Stimulated activated CD4-positive, alpha-beta T cell treated with anti-CD3 and anti-CD28 coated beads, Interleukin-2, amount 100 ng/mL, for 24 hours (primary cell): ENCODE measurements around the gene BPIFB3.

Experiments
- DNase-seq, 2 donors: peaks; one replicate each; pipeline ENCODE4 v3.0.0-alpha.2; 2020

Gene BPIFB3, protein sequence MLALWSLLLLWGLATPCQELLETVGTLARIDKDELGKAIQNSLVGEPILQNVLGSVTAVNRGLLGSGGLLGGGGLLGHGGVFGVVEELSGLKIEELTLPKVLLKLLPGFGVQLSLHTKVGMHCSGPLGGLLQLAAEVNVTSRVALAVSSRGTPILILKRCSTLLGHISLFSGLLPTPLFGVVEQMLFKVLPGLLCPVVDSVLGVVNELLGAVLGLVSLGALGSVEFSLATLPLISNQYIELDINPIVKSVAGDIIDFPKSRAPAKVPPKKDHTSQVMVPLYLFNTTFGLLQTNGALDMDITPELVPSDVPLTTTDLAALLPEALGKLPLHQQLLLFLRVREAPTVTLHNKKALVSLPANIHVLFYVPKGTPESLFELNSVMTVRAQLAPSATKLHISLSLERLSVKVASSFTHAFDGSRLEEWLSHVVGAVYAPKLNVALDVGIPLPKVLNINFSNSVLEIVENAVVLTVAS

DNA sequence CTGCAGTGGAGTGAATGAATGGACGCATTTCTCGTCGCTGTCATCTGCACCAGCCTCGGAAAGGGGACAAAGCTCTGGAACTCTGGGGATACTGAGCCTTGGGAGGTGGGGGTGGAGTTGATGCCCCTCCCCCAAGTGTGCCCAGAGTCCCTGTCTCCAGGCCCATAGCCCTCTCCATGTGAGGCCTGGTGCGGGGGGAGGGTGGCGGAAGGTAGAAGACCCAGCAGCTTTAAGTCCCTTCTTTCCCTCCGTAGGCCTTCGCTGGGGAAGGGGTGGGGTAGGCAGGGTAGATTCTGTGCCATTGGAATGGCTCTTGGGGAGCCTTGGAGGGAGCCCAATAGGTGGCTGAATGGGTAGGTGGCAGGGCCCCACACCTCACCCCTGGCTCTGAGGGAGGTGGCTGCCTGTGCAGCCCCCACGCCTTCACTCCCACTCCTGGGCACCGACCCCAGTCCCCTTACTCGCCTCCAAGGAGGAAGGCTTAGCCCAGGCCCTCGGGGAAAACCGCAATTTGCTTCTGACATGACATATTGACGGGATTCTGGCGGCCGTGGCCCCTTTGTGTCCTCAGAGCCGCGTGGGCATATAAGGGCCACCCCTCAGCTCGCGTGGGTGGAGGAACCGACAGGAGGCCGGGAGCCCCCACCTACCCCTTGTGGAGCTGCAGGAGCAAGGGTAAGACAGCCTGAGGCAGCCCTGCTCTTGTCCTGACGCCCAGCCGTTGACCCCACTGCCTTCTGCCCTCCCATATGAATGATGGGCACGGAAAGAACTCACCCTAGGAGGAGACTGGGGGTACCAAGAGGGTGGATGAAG lies at the start of gene BPIFB3:
BPIFB3 (plus strand) TSS at position 613 of the 816 bp plus-strand sequence. CDS start 1,533 bp downstream, outside the sequence.
- no peak for DNase-seq

DNA sequence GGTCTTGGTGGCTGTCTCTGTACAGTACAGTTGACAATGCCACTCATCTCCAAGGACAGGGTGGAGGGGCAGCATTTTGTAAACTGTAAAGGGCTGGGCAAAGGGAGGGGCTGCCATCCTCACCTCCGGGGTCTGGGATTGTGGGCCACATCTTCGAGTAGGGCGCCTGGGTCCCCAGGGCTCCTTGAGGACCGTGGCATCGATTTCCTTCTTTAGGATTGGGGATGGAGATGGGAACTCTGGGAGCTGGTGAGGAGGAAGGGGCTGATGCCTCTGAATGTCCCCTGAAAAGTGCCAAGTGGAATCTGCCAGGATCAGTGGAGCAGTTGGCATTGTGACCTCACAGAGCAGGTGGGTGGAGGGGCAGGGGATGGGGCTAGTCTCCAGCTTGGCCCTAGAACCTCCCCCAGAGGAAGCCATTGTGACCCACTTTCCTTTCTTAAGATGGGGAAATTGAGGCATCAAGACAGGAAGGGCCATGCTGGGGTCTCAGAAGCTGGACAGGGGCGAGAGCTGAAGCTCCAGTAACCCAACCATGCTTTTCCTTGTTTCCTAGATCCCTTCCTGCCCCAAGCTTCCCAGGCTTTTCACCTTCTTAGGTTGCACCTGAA lies 49.5 kb upstream of the BPIFB3 start, which contains the start of gene SUN5:
SUN5 (minus strand) TSS at position 293 of the 611 bp plus-strand sequence; CDS start at position 200, 93 bp downstream.
- DNase-seq = no peak

DNA sequence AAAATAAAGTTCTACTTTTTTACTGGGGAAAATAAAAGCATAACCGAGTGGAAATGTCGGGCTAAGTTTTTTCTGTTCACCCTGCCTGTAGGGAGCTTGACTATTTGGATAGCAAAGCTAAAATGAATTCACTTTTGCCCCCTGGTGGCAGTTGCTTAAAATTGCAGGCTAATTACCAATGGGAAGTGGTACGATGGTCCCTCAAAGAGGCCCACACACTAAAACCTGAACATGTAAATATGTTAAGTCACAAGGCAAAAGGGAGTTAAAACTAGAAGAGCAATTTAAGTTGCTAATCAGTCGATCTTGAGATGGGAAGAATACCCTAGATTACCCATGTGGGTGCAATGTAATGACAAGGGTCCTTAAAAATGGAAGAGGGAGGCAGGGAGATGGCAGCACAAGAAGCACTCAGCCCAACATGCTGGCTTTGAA lies 48.6 kb upstream of the BPIFB3 start:
- peak; percentile 18 to 28 for DNase-seq

DNA sequence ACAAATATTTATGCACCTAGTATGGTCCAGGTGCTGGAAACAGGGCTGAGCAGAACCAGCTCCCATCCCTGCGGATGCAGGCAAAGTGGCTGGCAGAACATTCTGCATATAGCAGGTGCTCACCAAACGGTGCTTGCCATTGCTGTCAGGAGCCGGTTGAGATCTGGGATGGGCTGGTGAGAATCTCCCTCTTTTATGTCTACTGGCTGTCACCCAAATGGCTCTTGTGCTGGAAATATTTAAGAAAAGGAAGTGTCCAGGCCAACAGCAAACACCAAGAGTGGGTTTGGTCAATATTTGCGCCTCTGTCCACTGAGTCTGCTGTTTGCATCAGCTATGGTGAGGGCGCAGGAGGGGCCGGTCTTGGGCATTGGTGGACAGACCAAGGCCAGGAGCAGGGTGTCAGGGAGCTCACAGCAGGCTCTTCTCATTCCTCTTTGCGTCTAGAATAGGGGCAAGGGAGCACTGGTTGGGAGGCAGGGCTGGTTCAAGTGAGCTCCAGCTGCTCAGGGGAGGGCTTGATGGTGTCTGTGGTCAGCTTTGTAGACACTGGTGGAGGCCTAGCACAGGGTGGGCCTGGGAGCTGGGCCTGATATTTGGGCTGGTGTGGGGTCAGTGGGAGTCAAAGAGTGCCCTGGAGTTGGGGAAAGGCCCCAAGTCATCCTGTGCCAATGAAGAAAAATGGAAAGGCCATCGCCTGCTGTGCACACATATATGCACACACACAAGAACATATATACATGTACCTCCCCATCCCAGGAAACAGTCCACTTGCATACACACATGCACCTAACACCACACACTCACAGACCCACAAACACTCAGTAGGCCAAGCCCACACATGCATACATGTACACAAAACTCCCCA lies 47.6 kb upstream of the BPIFB3 start:
- no peak for DNase-seq

DNA sequence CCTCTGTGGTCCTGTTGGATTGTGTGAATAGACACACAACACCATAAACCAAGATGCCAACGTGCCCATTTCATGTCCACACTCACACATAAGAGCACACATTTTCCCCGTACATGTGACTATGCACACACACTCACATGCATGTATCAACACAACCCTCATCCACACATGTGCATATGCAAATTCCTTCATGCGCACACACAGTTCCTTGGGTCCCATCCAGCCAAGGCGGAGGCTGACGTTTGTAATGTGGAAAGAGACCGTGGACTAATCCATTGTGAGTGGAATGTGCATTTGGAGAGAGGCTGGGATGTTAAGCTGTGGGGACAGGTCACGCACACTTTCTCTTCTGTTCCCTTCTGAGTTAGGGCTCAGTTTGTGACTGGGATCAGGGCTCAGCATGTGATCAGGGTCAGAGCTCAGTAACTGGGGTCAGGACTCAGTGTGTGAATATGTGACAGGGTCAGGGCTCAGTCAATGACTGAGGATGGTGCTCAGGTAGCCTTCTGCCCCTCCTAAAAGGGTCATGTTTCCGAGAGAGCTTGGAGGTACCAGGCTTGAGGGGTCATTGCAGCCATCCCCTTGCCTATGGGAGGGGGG lies 46.8 kb upstream of the BPIFB3 start:
- no peak for DNase-seq

DNA sequence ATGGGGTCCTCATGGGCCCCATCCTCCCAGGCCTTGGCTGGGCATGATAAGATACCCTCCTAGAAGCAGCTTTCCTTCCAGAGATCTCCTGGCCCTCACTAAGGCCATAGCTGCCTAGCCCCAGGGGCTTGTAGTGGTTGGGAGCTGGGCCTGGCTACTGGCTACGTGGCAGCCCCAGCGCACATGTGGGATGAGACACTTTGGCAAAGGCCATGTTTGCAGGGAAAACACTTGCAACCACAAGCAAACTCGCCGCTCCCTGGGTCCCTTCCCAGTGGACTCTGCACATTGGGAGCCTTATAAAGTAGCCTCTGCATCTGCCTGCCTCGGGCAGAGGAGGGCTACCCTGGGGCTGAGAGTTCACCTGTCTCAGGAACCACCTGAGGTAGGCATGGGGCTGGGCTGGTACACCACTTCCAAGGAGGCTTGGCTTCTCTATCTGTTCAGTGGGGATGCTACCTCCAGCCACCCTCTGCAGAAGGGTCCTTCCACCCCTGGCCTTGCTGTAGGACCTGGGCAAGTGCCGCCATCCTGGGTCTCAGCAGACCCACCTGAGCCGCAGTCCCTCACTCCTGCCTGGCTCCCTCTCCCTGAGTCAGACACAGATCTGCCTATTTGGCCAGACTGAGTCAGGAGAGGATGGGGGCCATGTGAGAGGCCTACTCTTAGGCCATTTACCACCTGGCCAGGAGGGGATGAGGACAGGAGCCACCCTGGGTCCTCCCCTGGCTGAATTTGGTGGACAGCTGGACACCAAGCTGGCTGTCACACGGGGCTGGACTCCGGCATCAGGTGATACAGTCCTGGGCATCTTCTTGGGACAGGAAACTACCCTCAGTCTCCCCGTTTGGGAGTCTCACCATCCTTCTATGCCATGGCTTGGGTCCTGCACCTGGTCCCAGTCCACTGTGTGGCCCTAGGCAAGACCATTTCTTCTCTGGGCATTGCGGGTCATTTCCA lies 46.0 kb upstream of the BPIFB3 start, which contains the start of gene BPIFB2:
BPIFB2 (plus strand) TSS at position 329 of the 960 bp plus-strand sequence. CDS start 871 bp downstream, outside the sequence.
- no peak for DNase-seq

DNA sequence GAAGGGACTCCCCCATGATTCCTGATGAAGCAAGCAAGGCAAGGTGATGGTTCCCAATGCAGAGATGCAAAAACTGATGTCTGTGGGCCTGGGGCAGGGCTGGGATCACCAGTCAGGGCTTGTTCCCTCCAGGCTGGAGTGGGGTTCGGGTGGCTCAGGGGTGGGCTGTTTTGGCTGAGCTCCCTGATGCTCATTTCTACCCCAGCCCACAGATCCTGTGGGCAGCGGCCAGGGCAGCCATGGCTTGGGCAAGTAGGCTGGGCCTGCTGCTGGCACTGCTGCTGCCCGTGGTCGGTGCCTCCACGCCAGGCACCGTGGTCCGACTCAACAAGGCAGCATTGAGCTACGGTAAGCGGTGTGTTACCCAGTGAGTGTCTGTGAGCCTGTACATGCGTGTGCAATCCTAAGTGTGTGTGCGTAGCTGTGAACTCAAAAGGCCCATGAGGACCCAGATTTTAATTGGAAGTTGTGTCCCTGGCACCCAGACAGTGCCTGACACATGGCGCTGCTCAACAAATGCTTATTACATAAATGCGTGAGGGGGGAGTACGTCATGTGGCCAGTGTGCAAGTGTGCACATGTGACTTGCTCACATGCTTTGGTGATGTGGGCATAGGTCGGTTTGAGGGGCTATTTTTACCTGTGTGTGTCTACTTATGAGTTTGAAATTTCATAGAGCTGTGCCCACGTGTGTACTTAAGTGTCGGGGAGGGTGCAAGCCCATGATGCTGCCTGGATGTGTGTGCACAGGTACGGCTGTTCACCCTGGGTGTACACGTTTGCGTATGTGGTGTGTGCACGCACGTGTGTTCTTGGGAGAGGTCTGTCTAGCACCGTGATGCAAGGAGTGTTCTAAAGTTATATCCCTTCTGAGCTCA lies 45.1 kb upstream of the BPIFB3 start:
- no peak for DNase-seq

DNA sequence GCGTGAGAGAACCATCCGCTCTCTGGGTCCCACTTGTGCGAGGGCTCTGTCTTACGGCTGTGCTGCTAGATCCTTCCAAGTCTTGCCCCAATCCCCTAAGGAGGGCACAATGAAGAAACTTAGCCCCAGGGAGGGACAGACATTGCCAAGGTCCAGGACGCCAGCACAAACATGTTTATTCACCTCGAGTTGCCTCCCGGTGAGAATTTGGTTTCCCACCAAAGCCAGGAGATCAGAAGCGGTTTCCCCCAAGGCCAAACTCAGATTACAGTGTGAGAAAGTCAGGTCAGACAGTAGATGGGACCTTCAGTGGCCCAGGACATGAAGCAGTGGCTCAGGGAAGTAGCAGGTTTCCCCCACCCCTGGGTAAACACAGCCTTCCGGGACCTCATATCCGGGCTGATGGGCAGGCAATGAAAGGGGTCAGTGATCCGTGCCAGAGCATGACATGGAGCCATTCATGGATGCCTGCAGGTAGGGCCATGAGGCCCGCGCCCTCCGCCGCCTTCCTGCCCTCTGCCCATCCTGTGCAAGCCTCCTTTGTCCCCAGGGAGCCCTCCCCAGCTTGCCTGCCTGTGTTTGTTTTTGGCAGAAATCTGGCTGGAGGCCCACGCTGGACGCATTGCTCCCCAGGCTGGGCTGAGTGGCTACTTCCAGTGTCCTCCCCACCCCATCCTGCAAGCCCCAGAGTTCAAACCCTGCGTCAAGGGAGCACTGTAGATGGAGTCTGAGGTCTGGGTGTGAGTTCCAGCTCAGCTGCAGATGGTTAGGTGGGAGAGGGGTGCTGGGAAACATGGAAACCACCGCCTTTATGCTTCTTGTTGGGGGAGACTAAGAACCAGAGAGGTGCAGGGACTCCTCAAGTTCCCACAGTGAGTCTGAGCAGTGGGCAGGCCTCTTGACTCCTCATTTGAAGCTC lies 44.2 kb upstream of the BPIFB3 start:
- no peak for DNase-seq

DNA sequence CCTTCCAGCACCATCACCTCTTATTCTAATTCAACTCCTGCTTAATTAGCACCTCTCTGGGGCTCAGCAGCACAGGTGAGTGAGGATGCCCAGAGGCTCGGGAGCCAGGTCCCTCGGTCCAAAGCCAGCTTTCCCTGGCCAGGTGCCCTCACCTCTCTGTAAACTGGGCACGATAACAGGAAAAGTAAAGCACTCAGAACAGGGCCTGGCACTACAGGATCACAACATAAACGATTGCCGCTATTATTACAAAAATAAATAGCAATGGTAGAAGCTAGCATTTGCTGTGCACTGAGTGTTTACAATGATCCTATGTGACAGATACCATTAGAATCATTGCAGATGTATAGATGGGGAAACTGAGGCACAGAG lies 43.6 kb upstream of the BPIFB3 start:
- DNase-seq = no peak

DNA sequence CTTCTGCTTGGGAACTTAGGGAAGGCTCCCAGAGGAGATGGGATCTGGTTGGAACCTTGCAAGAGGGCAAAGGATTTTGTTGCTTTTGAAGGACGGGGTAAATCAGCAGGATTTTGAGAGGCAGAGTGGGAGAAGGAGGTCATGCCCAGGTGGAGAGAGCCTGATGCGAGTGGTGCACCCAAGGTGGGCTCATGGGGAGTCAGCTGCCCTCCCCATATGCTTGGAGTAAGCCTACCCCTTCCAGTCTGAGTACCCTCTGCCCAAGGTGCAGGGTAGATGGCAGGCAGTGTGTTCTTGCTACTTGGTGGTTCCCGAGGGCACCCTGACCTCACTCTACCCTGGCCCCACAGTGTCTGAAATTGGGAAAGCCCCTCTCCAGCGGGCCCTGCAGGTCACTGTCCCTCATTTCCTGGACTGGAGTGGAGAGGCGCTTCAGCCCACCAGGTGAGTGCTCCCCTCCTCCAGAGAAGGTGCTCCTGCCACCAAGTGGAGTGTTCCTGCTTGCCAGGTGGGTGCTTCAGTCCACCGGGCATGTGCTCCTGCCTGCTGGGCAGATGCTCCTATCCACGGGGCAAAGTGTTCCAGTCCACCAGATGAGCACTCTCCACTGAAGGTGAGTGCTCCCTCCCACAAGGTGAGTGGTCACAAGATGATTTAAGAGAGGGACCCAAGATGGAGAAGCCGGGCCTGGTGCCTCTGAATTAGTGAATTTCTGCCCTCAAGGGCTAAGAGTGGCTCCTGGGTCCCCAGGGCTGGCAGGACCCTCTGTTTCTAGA lies 42.8 kb upstream of the BPIFB3 start:
- DNase-seq = no peak

DNA sequence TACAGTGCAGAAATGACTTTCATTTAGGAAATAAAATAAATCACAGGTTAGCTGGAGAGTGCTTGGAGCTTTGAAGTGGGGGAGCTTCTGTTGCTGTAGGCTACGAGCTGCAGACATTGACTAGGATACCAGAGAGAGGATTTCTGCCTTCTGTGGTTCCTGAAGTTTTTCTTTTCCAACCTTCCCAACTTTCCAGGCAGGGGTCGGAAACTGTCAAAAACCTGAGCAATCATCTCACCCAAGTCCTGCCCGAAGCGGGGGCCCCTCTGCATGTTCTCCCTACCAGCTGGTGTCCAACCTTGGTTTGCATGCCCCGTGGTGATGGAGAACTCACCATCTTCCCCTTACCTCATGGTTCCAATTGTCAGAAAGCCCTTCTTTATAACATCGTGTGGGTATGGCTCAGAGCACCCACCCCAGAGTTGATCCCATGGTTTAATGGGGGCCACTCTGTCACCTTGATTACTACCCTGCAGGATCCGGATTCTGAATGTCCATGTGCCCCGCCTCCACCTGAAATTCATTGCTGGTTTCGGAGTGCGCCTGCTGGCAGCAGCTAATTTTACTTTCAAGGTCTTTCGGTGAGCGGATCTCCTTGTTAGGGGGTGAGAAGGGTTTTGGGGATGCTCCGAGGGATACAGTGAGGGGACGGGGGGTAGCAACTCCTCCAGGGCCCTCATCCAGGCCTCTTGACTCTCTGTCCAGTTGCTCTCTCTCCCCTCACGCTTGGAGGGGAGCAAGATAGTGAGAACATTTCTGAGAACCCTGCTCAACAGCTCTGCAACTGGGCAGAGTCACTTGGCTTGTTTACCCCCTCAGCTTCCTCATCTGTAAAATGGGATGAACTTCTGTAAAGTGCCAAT lies 41.1 kb upstream of the BPIFB3 start:
- DNase-seq = no peak

DNA sequence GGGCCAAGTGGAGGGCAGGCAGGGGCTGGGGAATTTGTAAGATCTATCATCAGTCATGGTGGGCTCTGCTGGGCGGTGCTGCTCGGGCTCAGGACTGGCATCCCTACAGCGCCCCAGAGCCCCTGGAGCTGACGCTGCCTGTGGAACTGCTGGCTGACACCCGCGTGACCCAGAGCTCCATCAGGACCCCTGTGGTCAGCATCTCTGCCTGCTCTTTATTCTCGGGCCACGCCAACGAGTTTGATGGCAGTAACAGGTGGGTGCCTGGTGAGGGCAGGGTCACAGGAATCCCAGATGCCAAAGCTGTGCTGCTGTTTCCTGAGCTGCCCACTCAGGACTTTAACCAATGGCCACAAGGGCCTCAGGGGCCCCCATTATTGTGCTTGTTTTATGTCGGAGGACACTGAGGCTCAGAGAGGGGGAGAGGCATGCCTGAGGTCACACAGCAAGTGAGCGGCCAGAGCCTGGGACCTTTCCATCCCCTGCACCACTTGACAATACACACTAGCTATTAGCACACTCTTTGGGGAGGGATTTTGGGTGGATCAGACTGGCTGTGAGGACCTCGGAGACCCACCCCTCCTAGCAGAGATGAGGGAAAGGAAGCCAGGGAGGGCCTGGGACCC lies 39.9 kb upstream of the BPIFB3 start:
- DNase-seq = no peak

DNA sequence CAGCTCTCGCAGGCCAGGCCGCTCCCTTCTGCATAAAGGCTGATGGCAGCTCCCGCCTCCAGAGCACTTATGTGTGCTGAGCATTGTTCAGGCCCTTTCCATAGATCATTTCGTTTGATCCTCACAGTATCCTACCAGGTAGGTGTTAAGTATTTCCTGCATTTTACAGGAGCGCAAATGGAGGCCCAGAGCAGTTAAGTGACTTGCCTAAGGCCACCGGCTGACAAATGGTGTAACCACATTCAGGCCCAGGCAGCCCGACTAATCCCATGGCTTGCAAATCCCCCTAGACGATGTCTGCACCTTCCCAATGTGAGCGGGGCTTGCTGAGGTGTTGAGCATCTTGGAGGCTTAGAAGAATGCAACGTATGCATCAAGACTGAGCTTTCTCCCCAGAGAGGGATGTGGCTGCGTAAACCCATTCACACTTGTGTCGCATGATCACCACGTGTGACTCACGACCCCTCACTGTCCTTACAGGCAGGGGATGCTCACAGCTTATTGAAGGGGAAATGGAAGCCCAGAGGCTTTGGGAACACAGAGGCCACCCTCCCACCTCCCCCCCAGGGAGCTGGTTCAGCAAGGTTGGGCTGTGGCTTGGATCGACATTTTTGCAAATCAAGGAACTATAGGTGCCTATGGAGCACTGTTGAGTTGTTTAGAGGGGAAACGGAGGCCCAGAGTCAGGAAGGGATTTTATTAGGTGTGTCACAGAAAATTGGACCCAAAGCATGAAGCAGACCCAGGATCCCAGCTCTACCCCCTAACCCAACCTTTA lies 39.2 kb upstream of the BPIFB3 start:
- DNase-seq = no peak

DNA sequence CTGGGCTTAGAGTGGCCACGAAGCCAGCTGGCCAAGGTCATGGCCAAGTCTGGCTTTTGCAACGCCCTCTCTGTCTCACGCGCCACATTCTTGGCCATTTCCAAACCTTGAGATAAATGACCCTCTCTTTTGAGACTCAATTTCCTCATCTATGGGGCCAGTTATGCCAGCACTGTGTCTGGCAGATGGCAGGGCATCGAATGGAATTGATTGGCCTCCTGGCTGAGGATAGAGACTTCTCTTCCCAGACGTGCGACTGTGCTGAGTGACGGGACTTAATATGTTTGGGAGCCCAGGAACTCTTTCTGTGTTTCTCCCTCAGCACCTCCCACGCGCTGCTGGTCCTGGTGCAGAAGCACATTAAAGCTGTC lies 38.6 kb upstream of the BPIFB3 start:
- DNase-seq = no peak
